ENCODE measurements around the gene PHLPP1.

The PHLPP1 gene

GRCh38 chr18:62979900-62980299 lies 264.6 kb downstream of the PHLPP1 start:
- DNase-seq (ENCODE audit: low spot score): peak; percentile 61

GRCh38 chr18:62981566-62981965 lies 266.2 kb downstream of the PHLPP1 start:
- no peak for DNase-seq (ENCODE audit: low spot score)

GRCh38 chr18:62982600-62983251 lies 267.4 kb downstream of the PHLPP1 start:
- peak; percentile 88 for DNase-seq (ENCODE audit: low spot score)

GRCh38 chr18:62984656-62985315 lies 269.4 kb downstream of the PHLPP1 start:
- DNase-seq (ENCODE audit: low spot score): peak; percentile 53

- no peak for DNase-seq (ENCODE audit: low spot score)
Observed at GRCh38 chr18:62986490-62986889, 271.1 kb downstream of the PHLPP1 start.

- DNase-seq (ENCODE audit: low spot score): no peak
Observed at GRCh38 chr18:62987055-62987830, 271.9 kb downstream of the PHLPP1 start.

GRCh38 chr18:62987859-62988258 lies 272.5 kb downstream of the PHLPP1 start:
- DNase-seq (ENCODE audit: low spot score): no peak

- DNase-seq (ENCODE audit: low spot score): no peak
Observed at GRCh38 chr18:62988471-62988870, 273.1 kb downstream of the PHLPP1 start.

GRCh38 chr18:62989195-62989594 lies 273.9 kb downstream of the PHLPP1 start:
- no peak for DNase-seq (ENCODE audit: low spot score)

GRCh38 chr18:62990653-62991052 lies 275.3 kb downstream of the PHLPP1 start:
- no peak for DNase-seq (ENCODE audit: low spot score)

- DNase-seq (ENCODE audit: low spot score): no peak
Observed at GRCh38 chr18:62991389-62991788, 276.0 kb downstream of the PHLPP1 start.

- DNase-seq (ENCODE audit: low spot score): no peak
Observed at GRCh38 chr18:62991959-62992358, 276.6 kb downstream of the PHLPP1 start.

GRCh38 chr18:62992877-62993365 lies 277.6 kb downstream of the PHLPP1 start:
- no peak for DNase-seq (ENCODE audit: low spot score)

GRCh38 chr18:62996566-62996965 lies 281.2 kb downstream of the PHLPP1 start:
- DNase-seq (ENCODE audit: low spot score): no peak

GRCh38 chr18:62997076-62997475 lies 281.7 kb downstream of the PHLPP1 start:
- DNase-seq (ENCODE audit: low spot score): no peak

GRCh38 chr18:62998443-62998842 lies 283.1 kb downstream of the PHLPP1 start:
- DNase-seq (ENCODE audit: low spot score): no peak

GRCh38 chr18:62999392-62999791 lies 284.1 kb downstream of the PHLPP1 start:
- DNase-seq (ENCODE audit: low spot score): peak; percentile 63

GRCh38 chr18:62999921-63000320 lies 284.6 kb downstream of the PHLPP1 start:
- DNase-seq (ENCODE audit: low spot score): no peak

- DNase-seq (ENCODE audit: low spot score): no peak
Observed at GRCh38 chr18:63000839-63001238, 285.5 kb downstream of the PHLPP1 start.

GRCh38 chr18:63001861-63002260 lies 286.5 kb downstream of the PHLPP1 start:
- DNase-seq (ENCODE audit: low spot score): no peak

GRCh38 chr18:63002305-63002704 lies 287.0 kb downstream of the PHLPP1 start:
- DNase-seq (ENCODE audit: low spot score): no peak

GRCh38 chr18:63002803-63003445 lies 287.6 kb downstream of the PHLPP1 start:
- no peak for DNase-seq (ENCODE audit: low spot score)
